Panc1 (cell line): ENCODE data around the gene MYB. TPM values are rescaled to one million over a fixed set of nuclear protein-coding genes. Genes with fewer than 3 reads are reported as not detected.

Experiments
- ATAC-seq: fragments of 200-7000 bp; cut with Tn5 transposase; 2 replicates; pipeline ENCODE4 v1.9.1; 2020; ENCODE audit warnings: mild to moderate bottlenecking, moderate library complexity
- BruUV-seq: library from RNA; stranded (reverse); fragments of 400-500 nt; replicated peaks from 2 replicates; lab custom pipeline; 2021; lab: Mats Ljungman, UMichigan
- CTCF ChIA-PET: fragments of 300-600 bp; sonication (Branson Sonifier 250); formaldehyde crosslinking; loops from one replicate; lab custom pipeline; 2022; ENCODE audit warnings: antibody characterized with exemption; lab: Charles Lee
- POLR2A ChIA-PET: fragments of 300-600 bp; sonication (Branson Sonifier 250); formaldehyde crosslinking; loops from one replicate; lab custom pipeline; 2022; ENCODE audit warnings: antibody characterized with exemption; lab: Charles Lee
- DNase-seq: peaks from one replicate; pipeline ENCODE4 v3.0.0-alpha.2; 2010; ENCODE audit warnings: low read depth, low spot score
- H3K27ac ChIP-seq: 2 replicates; pipeline ENCODE4 v1.5.1; 2011; ENCODE audit warnings: mild to moderate bottlenecking, low read length, inconsistent platforms
- H3K27me3 ChIP-seq: fragments of 200-500 bp; sonication (Bioruptor generic); 2 replicates; pipeline ENCODE4 v1.6.0; 2014; ENCODE audit warnings: low read length, inconsistent platforms; ENCODE audit not compliant: control insufficient read depth, insufficient read depth
- H3K36me3 ChIP-seq: fragments of 200-500 bp; sonication (Bioruptor generic); 2 replicates; pipeline ENCODE4 v1.5.1; 2014; ENCODE audit warnings: inconsistent platforms, mild to moderate bottlenecking, low read length, moderate library complexity; ENCODE audit not compliant: control insufficient read depth, insufficient read depth
- H3K4me1 ChIP-seq: 2 replicates; pipeline ENCODE4 v1.5.1; 2011; ENCODE audit warnings: inconsistent platforms, mild to moderate bottlenecking, low read length, moderate library complexity; ENCODE audit not compliant: control insufficient read depth, insufficient read depth
- H3K4me3 ChIP-seq, 2 experiments: 2 replicates each; pipeline ENCODE4 v1.5.1; 2011 to 2012; ENCODE audit warnings: low read depth in 2 of 2, low read length in 2 of 2, mild to moderate bottlenecking in 2 of 2, inconsistent platforms in 1 of 2, moderate library complexity in 1 of 2
- H3K9me3 ChIP-seq: fragments of 200-500 bp; sonication (Bioruptor generic); 2 replicates; pipeline ENCODE4 v1.5.1; 2014; ENCODE audit warnings: low read depth, mild to moderate bottlenecking, inconsistent platforms, low read length, moderate library complexity; ENCODE audit not compliant: control insufficient read depth, insufficient read depth
- CTCF ChIP-seq: fragments of 450-650 bp; IDR thresholded peaks from 2 replicates; pipeline ENCODE4 v1.5.1; 2017; ENCODE audit warnings: mild to moderate bottlenecking
- POLR2AphosphoS5 ChIP-seq: IDR thresholded peaks from 2 replicates; pipeline ENCODE4 v1.6.1; 2012; ENCODE audit warnings: mild to moderate bottlenecking, low read depth, low read length, moderate library complexity
- SIN3A ChIP-seq: IDR thresholded peaks from 2 replicates; pipeline ENCODE4 v1.6.1; 2012; ENCODE audit warnings: low read depth, mild to moderate bottlenecking, low read length, moderate library complexity, borderline replicate concordance; ENCODE audit not compliant: insufficient read depth
- TCF7L2 ChIP-seq: IDR thresholded peaks from 2 replicates; pipeline ENCODE4 v1.6.1; 2011; ENCODE audit warnings: mild to moderate bottlenecking, low read depth, low read length, inconsistent platforms
- in situ Hi-C: cut with HindIII; loops from 2 replicates; pipeline ENCODE4 v1.10.0; 2016; ENCODE audit warnings: low sequenced_read_pairs, low pct_unique_long_range_greater_than_20kb
- intact Hi-C: fragments of 100-400 bp; cut with micrococcal nuclease; formaldehyde crosslinking; loops from one replicate; pipeline ENCODE4 v1.10.0; 2022; ENCODE audit not compliant: unreplicated experiment
- total RNA-seq: library from RNA; stranded (reverse); gene quantifications from one replicate; pipeline ENCODE4 v1.2.1, GENCODE V29; 2021; ENCODE audit not compliant: unreplicated experiment
- TF ChIP-seq, protein P1 (sequence below), 2 experiments: IDR thresholded peaks; 2 replicates each; pipeline ENCODE4 v1.6.1; 2011 to 2012; ENCODE audit warnings: low read depth in 2 of 2, control low read depth in 1 of 2, low read length in 1 of 2, mild to moderate bottlenecking in 1 of 2, moderate library complexity in 1 of 2; ENCODE audit not compliant: insufficient read depth in 1 of 2

The MYB gene
- total RNA-seq, 1 experiment from 2014 or later = 1.3 TPM

DNA sequence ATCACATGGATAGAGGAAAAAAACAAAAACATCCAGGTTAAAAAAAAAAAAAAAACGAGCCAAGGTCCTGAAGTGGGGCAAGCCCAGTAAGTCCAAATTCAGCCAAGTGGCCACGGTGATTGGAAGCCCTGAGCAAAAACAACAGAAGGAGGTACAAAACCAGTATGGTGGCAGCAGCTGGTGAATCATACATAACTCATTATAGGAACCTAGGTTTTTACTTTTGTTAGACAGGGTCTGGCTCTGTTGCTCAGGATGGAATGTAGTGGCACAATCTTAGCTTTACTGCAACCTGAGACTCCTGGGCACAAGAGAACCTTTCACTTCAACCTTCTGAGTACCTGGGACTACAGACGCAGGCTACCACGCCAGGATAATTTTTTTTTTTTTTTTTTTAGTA lies 22.7 kb upstream of the MYB start:
- ATAC-seq = no peak
- intact Hi-C loops (no loop called here), in situ Hi-C loops (no loop called here)
- H3K36me3 ChIP-seq = no peaks in the 10 kb centered on the region
- no peak overlapping the region for H3K27ac ChIP-seq
- POLR2A ChIA-PET = no interaction called here
- CTCF ChIA-PET = no interaction called here
- BruUV-seq = no TSS peak
- H3K27me3 ChIP-seq = no peaks in the 10 kb centered on the region; the same call in 1 of the 2 replicates
- no peak for DNase-seq
- TF ChIP-seq, protein P1, sequence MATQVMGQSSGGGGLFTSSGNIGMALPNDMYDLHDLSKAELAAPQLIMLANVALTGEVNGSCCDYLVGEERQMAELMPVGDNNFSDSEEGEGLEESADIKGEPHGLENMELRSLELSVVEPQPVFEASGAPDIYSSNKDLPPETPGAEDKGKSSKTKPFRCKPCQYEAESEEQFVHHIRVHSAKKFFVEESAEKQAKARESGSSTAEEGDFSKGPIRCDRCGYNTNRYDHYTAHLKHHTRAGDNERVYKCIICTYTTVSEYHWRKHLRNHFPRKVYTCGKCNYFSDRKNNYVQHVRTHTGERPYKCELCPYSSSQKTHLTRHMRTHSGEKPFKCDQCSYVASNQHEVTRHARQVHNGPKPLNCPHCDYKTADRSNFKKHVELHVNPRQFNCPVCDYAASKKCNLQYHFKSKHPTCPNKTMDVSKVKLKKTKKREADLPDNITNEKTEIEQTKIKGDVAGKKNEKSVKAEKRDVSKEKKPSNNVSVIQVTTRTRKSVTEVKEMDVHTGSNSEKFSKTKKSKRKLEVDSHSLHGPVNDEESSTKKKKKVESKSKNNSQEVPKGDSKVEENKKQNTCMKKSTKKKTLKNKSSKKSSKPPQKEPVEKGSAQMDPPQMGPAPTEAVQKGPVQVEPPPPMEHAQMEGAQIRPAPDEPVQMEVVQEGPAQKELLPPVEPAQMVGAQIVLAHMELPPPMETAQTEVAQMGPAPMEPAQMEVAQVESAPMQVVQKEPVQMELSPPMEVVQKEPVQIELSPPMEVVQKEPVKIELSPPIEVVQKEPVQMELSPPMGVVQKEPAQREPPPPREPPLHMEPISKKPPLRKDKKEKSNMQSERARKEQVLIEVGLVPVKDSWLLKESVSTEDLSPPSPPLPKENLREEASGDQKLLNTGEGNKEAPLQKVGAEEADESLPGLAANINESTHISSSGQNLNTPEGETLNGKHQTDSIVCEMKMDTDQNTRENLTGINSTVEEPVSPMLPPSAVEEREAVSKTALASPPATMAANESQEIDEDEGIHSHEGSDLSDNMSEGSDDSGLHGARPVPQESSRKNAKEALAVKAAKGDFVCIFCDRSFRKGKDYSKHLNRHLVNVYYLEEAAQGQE (IDR thresholded peaks at IDR 0.05; ENCODE audit: insufficient read depth in 1 of 2, low read depth in 2 of 2, low read length in 1 of 2) = no peak
- TF ChIP-seq CTCF (no peak), POLR2AphosphoS5 (no peak)
- H3K4me3 ChIP-seq = no peak overlapping the region
- H3K9me3 ChIP-seq = no peaks in the 10 kb centered on the region
- H3K4me1 ChIP-seq = no peaks in the 10 kb centered on the region

DNA sequence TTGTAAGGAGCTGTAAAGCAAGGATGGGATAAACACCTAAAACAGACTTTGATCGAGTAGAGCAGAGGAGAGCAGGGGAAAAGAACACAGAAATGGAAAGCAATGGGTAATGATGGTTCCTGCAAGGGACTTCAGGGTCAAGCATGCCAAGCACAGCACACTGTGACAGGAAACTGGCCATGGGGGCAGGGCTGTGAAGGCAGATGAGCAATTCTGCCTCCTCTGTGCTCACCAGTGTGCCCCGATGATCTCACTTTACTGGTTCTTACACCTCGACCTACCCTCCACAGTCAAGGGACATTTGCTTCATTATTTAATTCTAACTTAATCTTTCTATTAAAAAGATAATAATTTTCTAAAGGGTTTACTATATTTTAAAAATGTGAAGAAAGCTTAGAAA lies 21.6 kb upstream of the MYB start:
- in situ Hi-C loops (no loop called here), intact Hi-C loops (no loop called here)
- no peaks in the 10 kb centered on the region for H3K9me3 ChIP-seq
- H3K4me1 ChIP-seq = no peaks in the 10 kb centered on the region
- CTCF ChIA-PET = no interaction called here
- no peak for ATAC-seq
- H3K27me3 ChIP-seq = no peaks in the 10 kb centered on the region; the same call in 1 of the 2 replicates
- no peaks in the 10 kb centered on the region for H3K36me3 ChIP-seq
- no peak overlapping the region for H3K27ac ChIP-seq
- no peak for DNase-seq
- no peak overlapping the region for H3K4me3 ChIP-seq
- no peak for TF ChIP-seq POLR2AphosphoS5
- BruUV-seq = no TSS peak
- POLR2A ChIA-PET = interaction anchor here (0.6 kb wide), 2 partner anchors 16 to 89 kb away, joined by 3 read pairs; no protein-coding TSS in a partner anchor

DNA sequence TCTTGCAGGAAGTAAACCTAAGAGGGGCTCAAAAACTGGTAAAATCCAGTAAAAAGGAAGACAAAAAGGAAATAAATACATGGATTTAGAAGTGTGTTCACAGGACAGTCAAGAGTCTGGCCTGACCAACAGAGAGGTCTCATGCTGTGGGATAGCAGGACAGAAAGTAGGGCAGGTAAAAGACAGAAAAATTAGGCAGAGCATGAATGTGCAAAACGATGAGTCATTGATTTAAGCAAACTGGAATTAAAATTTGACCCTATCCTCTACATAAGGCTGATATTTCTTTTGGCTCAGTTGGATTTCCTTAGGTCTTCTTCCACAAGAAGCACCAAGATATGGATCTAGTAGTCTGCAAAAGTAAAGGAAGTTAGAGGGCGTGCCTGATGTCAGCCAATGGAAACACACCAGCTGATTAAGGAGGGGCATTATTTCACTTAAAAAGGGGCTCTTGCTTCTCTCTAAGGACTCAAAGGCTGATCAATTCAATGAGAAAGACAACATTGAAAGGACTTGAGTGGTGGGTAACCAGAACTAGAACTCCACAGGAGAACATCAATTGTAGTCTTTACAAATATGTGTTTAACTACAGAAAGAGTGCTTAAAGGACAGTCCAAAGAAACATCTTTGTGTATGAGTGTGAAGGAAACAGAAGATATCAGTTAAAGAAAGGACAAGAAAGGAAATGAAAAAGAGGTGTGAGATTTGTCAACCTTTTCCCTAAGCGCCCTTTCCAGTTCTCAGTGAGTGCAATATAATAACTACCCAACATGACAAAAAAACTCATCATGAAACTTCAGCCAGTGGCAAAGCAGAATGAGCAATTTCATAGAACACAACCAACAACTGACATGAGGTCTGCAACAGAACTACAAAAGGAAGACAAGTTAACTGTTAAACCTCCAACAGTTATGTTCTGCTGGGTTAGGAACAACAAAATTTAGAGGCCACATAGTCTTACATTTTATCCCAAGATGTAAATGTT lies 19.4 kb upstream of the MYB start:
- Histone ChIP-seq H3K4me3 (no peak overlapping the region), H3K9me3 (no peaks in the 10 kb centered on the region), H3K36me3 (no peaks in the 10 kb centered on the region), H3K4me1 (no peaks in the 10 kb centered on the region), H3K27ac (no peak overlapping the region), H3K27me3 (no peaks in the 10 kb centered on the region; the same call in 1 of the 2 replicates)
- POLR2A ChIA-PET = no interaction called here
- TF ChIP-seq POLR2AphosphoS5 = no peak
- no peak for TF ChIP-seq CTCF
- no peak for TF ChIP-seq SIN3A
- no peak for TF ChIP-seq TCF7L2
- TF ChIP-seq, protein P1 (IDR thresholded peaks at IDR 0.05; ENCODE audit: insufficient read depth in 1 of 2, low read depth in 2 of 2, low read length in 1 of 2) = no peak
- BruUV-seq = no TSS peak
- no peak for DNase-seq
- in situ Hi-C loops (no loop called here), intact Hi-C loops (no loop called here)
- CTCF ChIA-PET = interaction anchor here (0.6 kb wide), 1 partner anchor 46 kb away, joined by 3 read pairs; no protein-coding TSS in a partner anchor
- ATAC-seq = no peak
